GM18951 (cell line): ENCODE measurements around the gene C1QTNF3.

Experiments
- POLR2A ChIP-seq: IDR thresholded peaks from 4 replicates; pipeline ENCODE4 v1.6.1; 2011; ENCODE audit warnings: mild to moderate bottlenecking; ENCODE audit not compliant: insufficient read length, insufficient read depth; ENCODE audit errors: extremely low read depth
- in situ Hi-C: fragments of 300-500 bp; cut with MboI; formaldehyde crosslinking; loops from one replicate; pipeline ENCODE4 v1.12.0; 2022; ENCODE audit warnings: low sequenced_read_pairs, mixed read lengths, inconsistent platforms; ENCODE audit not compliant: unreplicated experiment

C1QTNF3 gene

DNA sequence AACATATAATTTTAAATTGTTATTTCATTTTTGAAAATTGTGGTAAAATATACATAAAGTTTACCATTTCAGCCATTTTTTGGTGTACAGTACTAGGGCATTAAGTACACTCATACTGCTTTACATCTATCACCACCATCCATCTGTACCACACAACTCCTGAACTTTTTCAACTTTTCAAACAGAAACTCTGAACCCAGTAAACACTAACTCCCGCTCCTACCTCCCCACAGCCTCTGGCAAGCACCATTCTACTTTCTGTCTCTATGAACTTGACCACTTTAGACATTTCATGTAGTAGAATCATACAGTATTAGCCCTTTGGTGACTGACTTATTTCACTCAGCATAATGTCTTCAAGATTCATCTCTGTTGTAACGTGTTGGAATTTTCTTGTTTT, 50.1 kb downstream of the C1QTNF3 start:
- no peak for TF ChIP-seq POLR2A
- in situ Hi-C loops: loop anchor here (10.0 kb wide), 1 partner anchor 472 kb away; no protein-coding TSS in a partner anchor

DNA sequence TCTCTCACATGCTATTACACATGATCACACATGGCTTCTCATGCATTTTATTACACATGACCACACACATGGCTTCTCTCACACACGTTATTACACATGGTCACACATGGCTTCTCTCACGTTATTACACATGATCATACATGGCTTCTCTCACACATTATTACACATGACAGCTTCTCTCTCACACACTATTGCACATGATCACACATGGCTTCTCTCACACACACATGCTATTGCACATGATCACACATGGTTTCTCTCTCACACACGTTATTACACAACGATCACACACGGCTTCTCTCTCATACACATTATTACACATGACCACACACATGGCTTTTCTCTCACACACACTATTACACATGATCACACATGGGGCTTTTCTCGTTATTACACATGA, 57.6 kb downstream of the C1QTNF3 start:
- in situ Hi-C loops: no loop called here
- no peak for TF ChIP-seq POLR2A

DNA sequence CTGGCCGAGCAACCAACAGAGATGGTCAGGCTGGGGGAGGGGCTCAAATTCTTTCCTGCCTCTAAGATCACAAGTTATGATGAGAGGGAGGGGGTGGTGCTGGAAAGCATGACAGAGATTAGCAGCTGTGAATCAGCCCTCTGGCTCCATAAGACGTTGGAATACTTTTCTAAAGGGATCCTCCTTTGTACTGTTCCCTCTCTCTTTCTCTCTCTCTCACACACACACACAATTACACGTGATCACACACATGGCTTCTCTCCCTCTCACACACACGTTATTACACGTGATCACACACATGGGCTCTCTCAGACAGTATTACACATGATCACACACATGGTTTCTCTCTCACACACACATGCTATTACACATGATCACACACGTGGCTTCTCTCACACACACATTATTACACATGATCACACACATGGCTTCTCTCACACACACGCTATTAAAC, 58.3 kb downstream of the C1QTNF3 start, which contains the start of gene SLC45A2:
TSS of gene SLC45A2 (minus strand) at position 23 of the 454 bp plus-strand sequence. CDS start 110 bp downstream, outside the sequence.
- TF ChIP-seq POLR2A: no peak
- in situ Hi-C loops: no loop called here

DNA sequence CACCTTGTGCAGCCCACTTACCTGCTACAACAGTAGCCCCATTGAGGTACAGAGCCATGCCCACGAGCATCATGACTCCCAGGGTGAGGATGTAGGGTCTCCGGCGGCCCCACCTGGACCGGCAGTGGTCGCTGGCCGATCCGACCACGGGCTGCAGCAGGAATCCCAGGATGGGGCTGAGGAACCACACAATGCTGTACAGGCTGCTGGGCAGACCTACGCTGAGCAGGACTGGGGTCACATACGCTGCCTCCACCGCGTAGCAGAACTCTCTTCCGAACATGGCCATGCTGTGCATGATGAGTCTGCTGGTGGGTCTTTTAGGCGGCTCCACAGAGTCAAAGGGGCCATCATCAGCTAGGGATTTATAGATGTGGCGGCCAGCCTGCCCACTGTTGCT, 58.8 kb downstream of the C1QTNF3 start:
- no peak for TF ChIP-seq POLR2A
- in situ Hi-C loops: no loop called here

DNA sequence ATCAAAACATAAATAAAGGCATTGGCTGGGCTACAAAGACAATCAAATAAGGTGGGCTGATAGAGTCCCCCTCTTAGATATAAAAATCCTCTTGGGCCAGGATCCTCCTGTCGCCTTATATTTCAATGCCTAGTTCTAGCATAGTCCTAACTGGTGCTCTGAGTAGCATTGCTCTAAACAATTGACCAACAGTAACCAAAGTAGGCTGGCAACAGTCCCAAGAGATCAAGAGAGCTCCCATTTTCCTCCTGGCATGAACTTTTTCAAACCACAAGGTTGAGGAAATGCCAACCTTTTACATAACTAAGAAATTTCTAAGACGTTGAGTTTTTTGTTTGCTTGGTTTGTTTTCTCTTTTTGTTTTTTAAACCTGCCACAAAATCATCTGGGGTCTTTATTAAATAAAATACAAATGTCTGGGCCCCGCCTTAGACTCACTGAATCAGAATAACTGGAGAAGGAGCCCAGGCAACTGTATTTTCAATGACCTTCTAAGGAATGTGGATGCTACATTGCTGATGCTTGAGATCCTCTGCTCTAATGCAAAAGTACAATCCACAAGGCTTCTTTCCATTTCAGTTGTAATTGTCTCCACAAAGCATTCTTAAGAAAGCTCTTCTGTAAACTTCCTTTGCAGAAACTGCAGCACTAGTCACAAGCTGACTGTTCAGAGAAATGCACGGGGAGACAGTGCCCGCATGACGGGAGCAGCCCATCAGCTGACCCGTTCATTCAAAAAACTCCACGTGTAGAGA, 61.4 kb downstream of the C1QTNF3 start:
- no peak for TF ChIP-seq POLR2A
- in situ Hi-C loops: no loop called here

DNA sequence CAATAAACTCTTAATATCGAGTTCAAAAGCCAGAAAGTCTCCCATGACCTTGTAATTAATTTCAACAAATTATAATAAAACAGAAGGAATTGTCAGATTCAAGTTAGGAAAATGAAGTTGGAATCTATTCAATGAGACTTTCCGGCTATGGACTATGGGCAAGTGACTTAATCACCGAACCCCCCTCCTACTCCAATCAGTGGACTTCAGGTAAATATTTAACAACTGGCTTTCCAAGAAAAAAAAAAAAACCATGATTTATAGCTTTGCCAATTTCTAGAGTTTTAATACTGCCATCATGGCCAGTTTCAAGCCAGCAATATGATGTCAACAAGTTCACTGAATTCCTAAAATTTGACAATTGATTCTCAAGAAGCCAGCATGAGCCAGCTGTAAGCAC, 63.0 kb downstream of the C1QTNF3 start:
- no peak for TF ChIP-seq POLR2A
- in situ Hi-C loops: no loop called here

DNA sequence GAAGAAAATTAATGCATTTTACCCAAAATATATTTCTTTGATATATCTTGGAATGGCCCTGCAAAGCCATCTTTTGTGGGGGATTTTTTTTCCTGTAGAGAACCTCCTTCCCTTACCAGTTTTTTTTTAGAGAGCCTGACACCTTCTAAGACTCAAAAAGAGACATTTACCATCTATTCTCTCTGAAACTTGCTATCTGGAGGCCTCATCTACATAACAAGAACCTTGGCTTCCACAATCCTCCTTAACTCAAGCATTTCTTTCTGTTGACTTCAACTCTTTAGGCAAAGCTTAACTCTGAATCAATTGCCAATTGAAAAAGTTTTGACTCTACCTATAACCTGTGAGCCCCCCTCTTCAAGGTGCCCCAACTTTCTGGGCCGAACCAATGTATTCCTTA, 64.7 kb downstream of the C1QTNF3 start:
- no peak for TF ChIP-seq POLR2A
- in situ Hi-C loops: no loop called here

DNA sequence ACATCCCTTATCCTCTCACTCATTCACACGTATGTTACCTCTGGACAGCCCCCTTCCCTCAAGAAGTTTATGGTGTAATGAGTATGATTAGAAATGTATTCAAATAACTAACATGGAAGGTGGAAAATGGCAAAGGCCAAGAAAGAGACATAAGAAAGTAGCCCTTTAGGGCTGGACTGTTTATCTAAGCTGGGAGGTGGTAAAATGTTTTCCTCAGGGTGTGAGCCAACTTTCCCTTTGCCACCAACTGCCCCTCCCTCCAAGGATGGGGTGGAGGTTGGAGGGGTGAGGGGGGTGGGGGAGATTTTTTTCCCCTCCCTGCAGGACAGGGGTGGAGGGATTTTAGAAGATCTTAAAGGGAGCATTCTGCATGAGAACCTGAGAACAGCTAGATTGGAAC, 66.7 kb downstream of the C1QTNF3 start:
- no peak for TF ChIP-seq POLR2A
- in situ Hi-C loops: no loop called here

DNA sequence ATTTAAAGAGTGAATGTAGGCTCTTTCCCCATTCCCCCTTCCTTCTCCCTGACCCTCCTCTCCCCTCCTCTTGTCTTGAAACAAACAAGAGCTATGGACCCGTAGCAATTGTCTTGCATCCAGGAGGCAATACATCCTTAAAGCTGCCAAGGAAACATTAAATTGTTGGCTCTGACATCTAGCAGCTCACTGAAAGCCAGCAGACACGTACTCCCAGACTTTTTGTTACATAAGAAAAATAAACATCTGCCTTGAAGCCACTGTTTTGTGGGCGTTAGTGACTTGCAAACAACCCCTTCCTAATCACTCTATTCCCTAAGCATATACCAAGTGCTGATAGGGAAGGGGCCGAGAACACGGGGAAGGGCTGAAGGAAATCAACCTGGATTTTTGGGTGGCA, 67.2 kb downstream of the C1QTNF3 start:
- in situ Hi-C loops: no loop called here
- no peak for TF ChIP-seq POLR2A

DNA sequence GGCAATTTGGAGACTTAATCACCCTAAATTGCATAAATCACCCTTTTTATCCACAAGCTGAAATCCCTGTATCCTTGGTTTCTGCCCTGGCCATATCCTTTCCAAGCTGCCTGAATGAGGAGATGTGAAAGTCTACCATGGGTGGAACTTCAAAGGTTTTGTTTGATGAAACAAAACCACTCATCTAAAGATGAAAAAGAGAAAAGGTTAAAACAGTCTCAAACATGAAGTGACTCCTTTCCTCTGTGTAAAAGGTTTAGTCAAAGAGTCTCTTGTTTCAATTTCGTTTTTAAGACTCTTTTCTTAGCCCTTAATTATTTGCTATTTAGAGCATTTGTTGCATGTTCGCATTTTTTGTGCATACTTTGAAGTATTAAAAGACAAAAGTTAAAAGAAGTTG, 69.7 kb downstream of the C1QTNF3 start:
- no peak for TF ChIP-seq POLR2A
- in situ Hi-C loops: no loop called here

DNA sequence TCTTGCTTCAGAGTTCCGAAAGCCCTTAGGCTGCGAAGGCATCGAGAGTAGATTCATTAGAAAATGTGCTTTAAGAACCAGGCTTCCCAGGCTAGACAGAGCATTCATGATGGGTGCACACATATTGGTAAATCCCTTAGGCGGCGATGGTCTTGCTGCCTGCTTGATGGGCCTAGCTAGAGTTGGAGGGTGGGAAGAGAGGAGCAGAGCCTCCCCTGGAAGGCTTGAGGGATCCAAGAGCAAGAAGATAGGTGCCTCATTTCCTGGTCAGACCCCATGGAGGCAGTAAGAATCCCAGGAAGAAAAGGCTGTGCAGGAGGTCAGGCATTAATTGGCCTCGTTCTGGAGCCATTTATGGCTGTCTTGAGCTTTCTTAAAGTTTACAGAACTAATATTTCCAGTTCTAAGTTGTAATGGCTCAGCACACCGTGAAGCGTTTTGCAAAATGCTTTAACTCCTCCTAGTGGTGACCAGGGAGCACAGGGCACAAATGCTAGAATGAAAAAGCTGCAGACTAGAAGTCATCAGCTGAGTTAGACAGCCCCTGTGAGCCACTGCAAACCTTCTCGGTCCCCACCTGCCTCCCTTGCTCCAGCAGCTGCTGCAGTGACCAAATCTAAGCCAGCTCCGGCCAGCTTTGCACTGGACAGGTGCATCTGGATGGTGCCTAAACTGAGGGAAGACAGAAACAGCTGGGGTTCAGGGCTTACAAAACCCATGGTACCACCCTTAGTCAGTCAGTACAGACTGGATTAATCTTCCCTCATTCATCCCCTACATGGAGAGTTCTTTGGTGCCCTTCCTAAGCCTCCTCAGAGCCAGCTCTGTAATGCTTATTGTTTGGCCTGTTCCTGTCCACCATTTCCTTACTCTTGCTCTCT, 73.2 kb downstream of the C1QTNF3 start:
- in situ Hi-C loops: no loop called here
- TF ChIP-seq POLR2A: no peak

DNA sequence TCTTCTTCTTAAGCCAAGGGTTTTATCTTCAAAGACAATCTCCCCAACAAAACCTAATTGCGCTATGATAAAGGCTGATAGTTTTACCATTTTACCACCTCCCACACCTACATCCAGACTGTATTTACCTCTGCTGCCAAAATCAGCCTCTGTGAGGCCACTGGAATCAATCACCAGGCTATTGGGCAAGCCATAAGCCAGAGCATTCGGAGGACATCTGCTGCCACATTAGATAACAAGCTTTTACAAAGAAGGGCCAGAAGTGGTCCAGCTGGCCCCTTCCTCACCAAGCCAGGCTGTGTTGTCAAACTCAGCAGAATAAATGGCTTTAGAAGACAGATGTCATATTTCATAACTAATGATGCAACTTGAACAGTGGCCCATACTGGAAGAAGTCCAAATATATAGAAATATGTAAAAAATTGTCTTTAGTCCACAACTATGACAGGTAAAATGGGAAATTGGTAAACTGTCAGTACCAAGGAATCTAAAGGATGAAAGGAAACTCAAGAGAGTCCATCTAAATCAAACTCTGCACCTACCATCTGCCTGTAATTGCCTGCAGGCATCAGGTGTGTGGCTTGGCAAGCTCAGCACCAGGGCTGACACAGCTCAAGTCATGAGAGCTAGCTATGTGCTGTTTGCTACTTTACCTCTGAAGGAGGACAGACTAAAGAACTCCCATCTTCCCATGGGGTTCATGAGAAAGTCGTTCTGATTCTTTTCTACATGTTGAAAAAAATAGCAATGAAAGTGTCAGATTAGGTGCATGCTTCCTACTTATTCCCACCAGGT, 74.6 kb downstream of the C1QTNF3 start:
- TF ChIP-seq POLR2A: no peak
- in situ Hi-C loops: no loop called here
